Panc1 (cell line): ENCODE data around the gene SYNE1. TPM values are rescaled to one million over a fixed set of nuclear protein-coding genes. Genes with fewer than 3 reads are reported as not detected.

ENCODE experiments used
- ATAC-seq: fragments of 200-7000 bp; cut with Tn5 transposase; 2 replicates; pipeline ENCODE4 v1.9.1; 2020; ENCODE audit warnings: mild to moderate bottlenecking, moderate library complexity
- BruUV-seq: library from RNA; stranded (reverse); fragments of 400-500 nt; replicated peaks from 2 replicates; lab custom pipeline; 2021; lab: Mats Ljungman, UMichigan
- CTCF ChIA-PET: fragments of 300-600 bp; sonication (Branson Sonifier 250); formaldehyde crosslinking; loops from one replicate; lab custom pipeline; 2022; ENCODE audit warnings: antibody characterized with exemption; lab: Charles Lee
- POLR2A ChIA-PET: fragments of 300-600 bp; sonication (Branson Sonifier 250); formaldehyde crosslinking; loops from one replicate; lab custom pipeline; 2022; ENCODE audit warnings: antibody characterized with exemption; lab: Charles Lee
- DNase-seq: peaks from one replicate; pipeline ENCODE4 v3.0.0-alpha.2; 2010; ENCODE audit warnings: low read depth, low spot score
- H3K27ac ChIP-seq: 2 replicates; pipeline ENCODE4 v1.5.1; 2011; ENCODE audit warnings: mild to moderate bottlenecking, low read length, inconsistent platforms
- H3K27me3 ChIP-seq: fragments of 200-500 bp; sonication (Bioruptor generic); 2 replicates; pipeline ENCODE4 v1.6.0; 2014; ENCODE audit warnings: low read length, inconsistent platforms; ENCODE audit not compliant: control insufficient read depth, insufficient read depth
- H3K36me3 ChIP-seq: fragments of 200-500 bp; sonication (Bioruptor generic); 2 replicates; pipeline ENCODE4 v1.5.1; 2014; ENCODE audit warnings: inconsistent platforms, mild to moderate bottlenecking, low read length, moderate library complexity; ENCODE audit not compliant: control insufficient read depth, insufficient read depth
- H3K4me1 ChIP-seq: 2 replicates; pipeline ENCODE4 v1.5.1; 2011; ENCODE audit warnings: inconsistent platforms, mild to moderate bottlenecking, low read length, moderate library complexity; ENCODE audit not compliant: control insufficient read depth, insufficient read depth
- H3K4me3 ChIP-seq, 2 experiments: 2 replicates each; pipeline ENCODE4 v1.5.1; 2011 to 2012; ENCODE audit warnings: low read depth in 2 of 2, low read length in 2 of 2, mild to moderate bottlenecking in 2 of 2, inconsistent platforms in 1 of 2, moderate library complexity in 1 of 2
- H3K9me3 ChIP-seq: fragments of 200-500 bp; sonication (Bioruptor generic); 2 replicates; pipeline ENCODE4 v1.5.1; 2014; ENCODE audit warnings: low read depth, mild to moderate bottlenecking, inconsistent platforms, low read length, moderate library complexity; ENCODE audit not compliant: control insufficient read depth, insufficient read depth
- CTCF ChIP-seq: fragments of 450-650 bp; IDR thresholded peaks from 2 replicates; pipeline ENCODE4 v1.5.1; 2017; ENCODE audit warnings: mild to moderate bottlenecking
- POLR2AphosphoS5 ChIP-seq: IDR thresholded peaks from 2 replicates; pipeline ENCODE4 v1.6.1; 2012; ENCODE audit warnings: mild to moderate bottlenecking, low read depth, low read length, moderate library complexity
- SIN3A ChIP-seq: IDR thresholded peaks from 2 replicates; pipeline ENCODE4 v1.6.1; 2012; ENCODE audit warnings: low read depth, mild to moderate bottlenecking, low read length, moderate library complexity, borderline replicate concordance; ENCODE audit not compliant: insufficient read depth
- TCF7L2 ChIP-seq: IDR thresholded peaks from 2 replicates; pipeline ENCODE4 v1.6.1; 2011; ENCODE audit warnings: mild to moderate bottlenecking, low read depth, low read length, inconsistent platforms
- in situ Hi-C: cut with HindIII; loops from 2 replicates; pipeline ENCODE4 v1.10.0; 2016; ENCODE audit warnings: low sequenced_read_pairs, low pct_unique_long_range_greater_than_20kb
- intact Hi-C: fragments of 100-400 bp; cut with micrococcal nuclease; formaldehyde crosslinking; loops from one replicate; pipeline ENCODE4 v1.10.0; 2022; ENCODE audit not compliant: unreplicated experiment
- total RNA-seq: library from RNA; stranded (reverse); gene quantifications from one replicate; pipeline ENCODE4 v1.2.1, GENCODE V29; 2021; ENCODE audit not compliant: unreplicated experiment
- TF ChIP-seq, protein P1 (sequence below), 2 experiments: IDR thresholded peaks; 2 replicates each; pipeline ENCODE4 v1.6.1; 2011 to 2012; ENCODE audit warnings: low read depth in 2 of 2, control low read depth in 1 of 2, low read length in 1 of 2, mild to moderate bottlenecking in 1 of 2, moderate library complexity in 1 of 2; ENCODE audit not compliant: insufficient read depth in 1 of 2

SYNE1 gene
- total RNA-seq, 1 experiment from 2014 or later, result 3.2 TPM

GRCh38 chr6:152632121-152632782, 4.9 kb downstream of the SYNE1 start:
- ChIA-PET POLR2A (no interaction called here), CTCF (no interaction called here)
- TF ChIP-seq TCF7L2 (no peak), CTCF (no peak), POLR2AphosphoS5 (no peak), SIN3A (no peak)
- TF ChIP-seq, protein P1, sequence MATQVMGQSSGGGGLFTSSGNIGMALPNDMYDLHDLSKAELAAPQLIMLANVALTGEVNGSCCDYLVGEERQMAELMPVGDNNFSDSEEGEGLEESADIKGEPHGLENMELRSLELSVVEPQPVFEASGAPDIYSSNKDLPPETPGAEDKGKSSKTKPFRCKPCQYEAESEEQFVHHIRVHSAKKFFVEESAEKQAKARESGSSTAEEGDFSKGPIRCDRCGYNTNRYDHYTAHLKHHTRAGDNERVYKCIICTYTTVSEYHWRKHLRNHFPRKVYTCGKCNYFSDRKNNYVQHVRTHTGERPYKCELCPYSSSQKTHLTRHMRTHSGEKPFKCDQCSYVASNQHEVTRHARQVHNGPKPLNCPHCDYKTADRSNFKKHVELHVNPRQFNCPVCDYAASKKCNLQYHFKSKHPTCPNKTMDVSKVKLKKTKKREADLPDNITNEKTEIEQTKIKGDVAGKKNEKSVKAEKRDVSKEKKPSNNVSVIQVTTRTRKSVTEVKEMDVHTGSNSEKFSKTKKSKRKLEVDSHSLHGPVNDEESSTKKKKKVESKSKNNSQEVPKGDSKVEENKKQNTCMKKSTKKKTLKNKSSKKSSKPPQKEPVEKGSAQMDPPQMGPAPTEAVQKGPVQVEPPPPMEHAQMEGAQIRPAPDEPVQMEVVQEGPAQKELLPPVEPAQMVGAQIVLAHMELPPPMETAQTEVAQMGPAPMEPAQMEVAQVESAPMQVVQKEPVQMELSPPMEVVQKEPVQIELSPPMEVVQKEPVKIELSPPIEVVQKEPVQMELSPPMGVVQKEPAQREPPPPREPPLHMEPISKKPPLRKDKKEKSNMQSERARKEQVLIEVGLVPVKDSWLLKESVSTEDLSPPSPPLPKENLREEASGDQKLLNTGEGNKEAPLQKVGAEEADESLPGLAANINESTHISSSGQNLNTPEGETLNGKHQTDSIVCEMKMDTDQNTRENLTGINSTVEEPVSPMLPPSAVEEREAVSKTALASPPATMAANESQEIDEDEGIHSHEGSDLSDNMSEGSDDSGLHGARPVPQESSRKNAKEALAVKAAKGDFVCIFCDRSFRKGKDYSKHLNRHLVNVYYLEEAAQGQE (IDR thresholded peaks at IDR 0.05; ENCODE audit: insufficient read depth in 1 of 2, low read depth in 2 of 2, low read length in 1 of 2), result no peak
- intact Hi-C loops, result no loop called here
- H3K27me3 ChIP-seq, result peaks cover 2% of the 10 kb centered on the region; the same call in 1 of the 2 replicates
- in situ Hi-C loops, result no loop called here
- H3K36me3 ChIP-seq, result no peaks in the 10 kb centered on the region
- no peaks in the 10 kb centered on the region for H3K9me3 ChIP-seq
- ATAC-seq (no peak), DNase-seq (no peak)
- no TSS peak for BruUV-seq
- H3K27ac ChIP-seq, result no peak overlapping the region
- peaks cover 2% of the 10 kb centered on the region; the same call in 1 of the 2 replicates for H3K4me1 ChIP-seq
- H3K4me3 ChIP-seq, result no peak overlapping the region

GRCh38 chr6:152631376-152631775, 5.8 kb downstream of the SYNE1 start:
- ATAC-seq, result no peak
- Histone ChIP-seq H3K4me3 (no peak overlapping the region), H3K36me3 (no peaks in the 10 kb centered on the region), H3K9me3 (no peaks in the 10 kb centered on the region), H3K27ac (no peak overlapping the region), H3K27me3 (peaks cover 2% of the 10 kb centered on the region; the same call in 1 of the 2 replicates), H3K4me1 (no peaks in the 10 kb centered on the region)
- in situ Hi-C loops (no loop called here), intact Hi-C loops (no loop called here)
- no peak for TF ChIP-seq POLR2AphosphoS5
- TF ChIP-seq, protein P1 (IDR thresholded peaks at IDR 0.05; ENCODE audit: insufficient read depth in 1 of 2, low read depth in 2 of 2, low read length in 1 of 2), result no peak
- CTCF ChIA-PET, result no interaction called here
- no TSS peak for BruUV-seq
- POLR2A ChIA-PET, result no interaction called here
- no peak for DNase-seq
